H1 (cell line): ENCODE measurements around the gene FHIT. TPM values are rescaled to one million over a fixed set of nuclear protein-coding genes. Genes with fewer than 3 reads are reported as not detected.
A peak's percentile ranks its signal among the peaks of the same experiment; 100 is the strongest.

Experiments
- CTCF ChIA-PET: fragments of 300-600 bp; sonication (Branson Sonifier 250); formaldehyde crosslinking; loops from one replicate; lab custom pipeline; 2021; ENCODE audit not compliant: partially characterized antibody; lab: Charles Lee
- POLR2A ChIA-PET: fragments of 300-600 bp; sonication (Branson Sonifier 250); formaldehyde crosslinking; loops from one replicate; lab custom pipeline; 2021; ENCODE audit warnings: inconsistent platforms; ENCODE audit not compliant: partially characterized antibody; lab: Charles Lee
- DNase-seq, 2 experiments: peaks; one replicate each; pipeline versions ENCODE4 v3.0.0 to v3.0.0-alpha.2; 2010 to 2022; ENCODE audit warnings: low spot score in 2 of 2, low read depth in 1 of 2, mixed read lengths in 1 of 2
- FAIRE-seq: peaks from 2 replicates; lab custom pipeline; 2011; peaks lifted over from hg19 to GRCh38; lab: Jason Lieb, UNC
- H2AFZ ChIP-seq: 2 replicates; pipeline ENCODE4 v1.8.1; 2012; ENCODE audit warnings: low read length, inconsistent platforms
- H2AK5ac ChIP-seq: 2 replicates; pipeline ENCODE4 v1.6.1; 2013; ENCODE audit warnings: low read depth, low read length
- H2BK120ac ChIP-seq: replicated peaks from 2 replicates; pipeline ENCODE3; 2013; ENCODE audit warnings: low read depth, low read length, inconsistent platforms
- H2BK12ac ChIP-seq: 2 replicates; pipeline ENCODE4 v1.6.1; 2013; ENCODE audit warnings: low read depth, low read length
- H2BK15ac ChIP-seq: 2 replicates; pipeline ENCODE4 v1.6.1; 2013; ENCODE audit warnings: low read length
- H2BK20ac ChIP-seq: 2 replicates; pipeline ENCODE4 v1.6.1; 2013; ENCODE audit warnings: low read length
- H2BK5ac ChIP-seq: 2 replicates; pipeline ENCODE4 v1.6.1; 2013; ENCODE audit warnings: low read depth, low read length
- H3K14ac ChIP-seq: 2 replicates; pipeline ENCODE4 v1.6.1; 2013; ENCODE audit warnings: inconsistent platforms; ENCODE audit not compliant: insufficient read length
- H3K18ac ChIP-seq: 2 replicates; pipeline ENCODE4 v1.6.1; 2013; ENCODE audit warnings: low read length; ENCODE audit errors: extremely low read depth
- H3K23ac ChIP-seq: 2 replicates; pipeline ENCODE4 v1.6.1; 2013; ENCODE audit warnings: inconsistent platforms; ENCODE audit not compliant: insufficient read length
- H3K23me2 ChIP-seq: 2 replicates; pipeline ENCODE4 v1.6.1; 2013; ENCODE audit warnings: low read depth, low read length
- H3K27ac ChIP-seq: 2 replicates; pipeline ENCODE4 v1.6.1; 2011; ENCODE audit warnings: low read depth, low read length, inconsistent platforms
- H3K27me3 ChIP-seq, 4 experiments: replicated peaks in 1 of 4; 1 replicate in 1 of 4; 2 replicates in 3 of 4; pipeline versions ENCODE4 v1.6.1 to v1.8.1; 2011 to 2013; ENCODE audit warnings: low read length in 3 of 4, mild to moderate bottlenecking in 3 of 4, inconsistent platforms in 2 of 4, mixed read lengths in 2 of 4, moderate library complexity in 1 of 4; ENCODE audit not compliant: control insufficient read depth in 3 of 4, insufficient read depth in 3 of 4; ENCODE audit errors: extremely low read depth in 1 of 4
- H3K36me3 ChIP-seq, 4 experiments: 2 replicates each; pipeline versions ENCODE4 v1.6.1 to v1.8.1; 2011 to 2013; ENCODE audit warnings: mild to moderate bottlenecking in 4 of 4, low read length in 3 of 4, moderate library complexity in 2 of 4, control low read depth in 1 of 4, inconsistent platforms in 1 of 4; ENCODE audit not compliant: insufficient read depth in 4 of 4, control insufficient read depth in 2 of 4
- H3K4ac ChIP-seq: replicated peaks from 2 replicates; pipeline ENCODE3; 2013; ENCODE audit warnings: low read length, low read depth, mixed read lengths, inconsistent platforms; ENCODE audit not compliant: insufficient read length
- H3K4me1 ChIP-seq, 4 experiments: replicated peaks in 1 of 4; 1 replicate in 1 of 4; 2 replicates in 3 of 4; pipeline versions ENCODE4 v1.6.1 to v1.8.1; 2011 to 2013; ENCODE audit warnings: low read length in 3 of 4, inconsistent platforms in 2 of 4, mixed read lengths in 1 of 4; ENCODE audit not compliant: insufficient read depth in 4 of 4, control insufficient read depth in 3 of 4
- H3K4me2 ChIP-seq, 2 experiments: 2 replicates each; pipeline versions ENCODE4 v1.6.1 to v1.8.1; 2011 to 2013; ENCODE audit warnings: low read depth in 2 of 2, low read length in 2 of 2, control low read depth in 1 of 2, inconsistent platforms in 1 of 2, mild to moderate bottlenecking in 1 of 2; ENCODE audit not compliant: insufficient read depth in 1 of 2
- H3K4me3 ChIP-seq, 4 experiments: fragments of 200-600, 300-600 bp in 1 of 4; sonication (generic), shearing (Covaris generic), sonication (Bioruptor Twin) in 1 of 4; 2 replicates each; pipeline versions ENCODE4 v1.5.1 to v1.8.1; 2011 to 2016; ENCODE audit warnings: low read length in 4 of 4, low read depth in 3 of 4, control low read depth in 2 of 4, inconsistent platforms in 2 of 4, mild to moderate bottlenecking in 2 of 4, mixed read lengths in 1 of 4, moderate library complexity in 1 of 4; ENCODE audit not compliant: insufficient read depth in 2 of 4; ENCODE audit errors: extremely low read depth in 1 of 4
- H3K56ac ChIP-seq: replicated peaks from 2 replicates; pipeline ENCODE3; 2013; ENCODE audit warnings: low read depth, mild to moderate bottlenecking, mixed read lengths, low read length, inconsistent platforms; ENCODE audit not compliant: insufficient read length
- H3K79me1 ChIP-seq: 2 replicates; pipeline ENCODE4 v1.6.1; 2013; ENCODE audit warnings: low read depth, low read length, control low read depth
- H3K79me2 ChIP-seq, 2 experiments: 2 replicates each; pipeline versions ENCODE4 v1.6.1 to v1.8.1; 2012 to 2013; ENCODE audit warnings: low read length in 2 of 2, mild to moderate bottlenecking in 2 of 2, inconsistent platforms in 1 of 2; ENCODE audit not compliant: insufficient read depth in 2 of 2, control insufficient read depth in 1 of 2
- H3K9ac ChIP-seq, 4 experiments: replicated peaks in 1 of 4; 1 replicate in 1 of 4; 2 replicates in 3 of 4; pipeline versions ENCODE4 v1.6.1 to v1.8.1; 2011 to 2013; ENCODE audit warnings: low read depth in 3 of 4, low read length in 3 of 4, control low read depth in 2 of 4, mild to moderate bottlenecking in 2 of 4, moderate library complexity in 2 of 4, inconsistent platforms in 1 of 4; ENCODE audit errors: extremely low read depth in 1 of 4
- H3K9me3 ChIP-seq, 2 experiments: 2 replicates each; pipeline versions ENCODE4 v1.6.1 to v1.8.1; 2012 to 2013; ENCODE audit warnings: mild to moderate bottlenecking in 2 of 2, moderate library complexity in 2 of 2, control low read depth in 1 of 2, inconsistent platforms in 1 of 2, low read depth in 1 of 2, low read length in 1 of 2, mixed read lengths in 1 of 2; ENCODE audit not compliant: insufficient read depth in 2 of 2
- H4K20me1 ChIP-seq, 2 experiments: replicated peaks in 1 of 2; 2 replicates each; pipeline versions ENCODE3 to v1.8.1; 2011 to 2013; ENCODE audit warnings: inconsistent platforms in 2 of 2, low read length in 2 of 2, mild to moderate bottlenecking in 1 of 2; ENCODE audit not compliant: insufficient read depth in 2 of 2, control insufficient read depth in 1 of 2
- H4K5ac ChIP-seq: 2 replicates; pipeline ENCODE4 v1.6.1; 2013; ENCODE audit warnings: low read length, low read depth, mixed read lengths, inconsistent platforms; ENCODE audit not compliant: insufficient read length
- H4K8ac ChIP-seq: 2 replicates; pipeline ENCODE4 v1.8.0; 2013; ENCODE audit warnings: mild to moderate bottlenecking, moderate library complexity, low read length, inconsistent platforms; ENCODE audit not compliant: insufficient read depth; ENCODE audit errors: extremely low read depth
- H4K91ac ChIP-seq: replicated peaks from 2 replicates; pipeline ENCODE3; 2013; ENCODE audit warnings: low read length, mixed read lengths, inconsistent platforms; ENCODE audit not compliant: insufficient read length
- ASH2L ChIP-seq: fragments of 200-600, 300-600 bp; sonication (generic); IDR thresholded peaks from one replicate; pipeline ENCODE4 v1.7.1; 2017; ENCODE audit warnings: low read length
- ATF2 ChIP-seq: IDR thresholded peaks from 2 replicates; pipeline ENCODE4 v1.6.1; 2012; ENCODE audit warnings: low read length, inconsistent platforms
- BACH1 ChIP-seq: IDR thresholded peaks from 2 replicates; pipeline ENCODE4 v1.6.1; 2012; ENCODE audit warnings: low read length, improper control_type of control experiment
- CBX5 ChIP-seq: fragments of 300-800, 300-1000 bp; sonication (generic); IDR thresholded peaks from 2 replicates; pipeline ENCODE4 v1.7.1; 2016; ENCODE audit warnings: antibody characterized with exemption, low read length, low read depth
- CTCF ChIP-seq, 3 experiments: IDR thresholded peaks; 1 replicate in 2 of 3; 2 replicates in 1 of 3; pipeline versions ENCODE4 v1.5.1 to v1.6.1; 2011; ENCODE audit warnings: low read length in 3 of 3, mild to moderate bottlenecking in 3 of 3, inconsistent platforms in 2 of 3, low read depth in 1 of 3, moderate library complexity in 1 of 3; ENCODE audit not compliant: insufficient read depth in 1 of 3; ENCODE audit errors: control extremely low read depth in 1 of 3
- EZH2 ChIP-seq: fragments of 200-600 bp; sonication (generic); IDR thresholded peaks from 2 replicates; pipeline ENCODE4 v1.7.1; 2012; ENCODE audit warnings: low read depth, mild to moderate bottlenecking, moderate library complexity, low read length, inconsistent platforms; ENCODE audit not compliant: severe bottlenecking
- RBBP5 ChIP-seq: IDR thresholded peaks from 2 replicates; pipeline ENCODE4 v1.7.1; 2012; ENCODE audit warnings: low read depth, mild to moderate bottlenecking, inconsistent platforms, low read length, moderate library complexity, borderline replicate concordance
- RFX5 ChIP-seq: IDR thresholded peaks from 2 replicates; pipeline ENCODE4 v1.6.1; 2011; ENCODE audit warnings: low read depth, low read length, improper control_type of control experiment, borderline replicate concordance
- TAF1 ChIP-seq: IDR thresholded peaks from 2 replicates; pipeline ENCODE4 v1.6.1; 2011; ENCODE audit warnings: mild to moderate bottlenecking, low read depth, low read length
- TCF12 ChIP-seq: IDR thresholded peaks from 2 replicates; pipeline ENCODE4 v1.6.1; 2011; ENCODE audit warnings: low read depth, mild to moderate bottlenecking, low read length
- WGBS, 2 experiments: shearing (Covaris generic) in 1 of 2; methylation state at CpG; one replicate each; pipeline versions ENCODE4 v1.1.6 to v1.1.7; 2013 to 2015; ENCODE audit warnings: low lambda C conversion rate in 2 of 2, mixed read lengths in 2 of 2, inconsistent platforms in 1 of 2, low coverage in 1 of 2, missing lambda C conversion rate in 1 of 2; ENCODE audit not compliant: insufficient replicate concordance in 2 of 2, insufficient coverage in 1 of 2, insufficient read length in 1 of 2; ENCODE audit errors: extremely low coverage in 1 of 2, missing lambda C conversion rate in 1 of 2; 5-methylcytosine and 5-hydroxymethylcytosine counted together
- polyA plus RNA-seq, 7 experiments: library from polyadenylated mRNA; depleted of rRNA in 3 of 7; stranded (reverse) in 5 of 7; unstranded in 2 of 7; fragments of >200 nt in 5 of 7; fragments of 200-250 nt in 2 of 7; gene quantifications; 1 replicate in 5 of 7; 2 replicates in 1 of 7; 4 replicates in 1 of 7; pipeline versions ENCODE4 v1.2.1 to v1.2.3, GENCODE V29; 2011 to 2013; ENCODE audit warnings: missing spikeins in 2 of 7, mixed read lengths in 2 of 7
- total RNA-seq: library from RNA; stranded (reverse); fragmentation: NEBNext Ultra II Directional; extraction: Animal tissue kit (Norgen Biotek cat#: 25700); gene quantifications from 2 replicates; pipeline ENCODE4 v1.2.1, GENCODE V29; 2021

The FHIT gene
- total and polyA plus RNA-seq, 2 of the 8 experiments (the other 6 are each of a cell fraction or from before 2014, with no cell fraction given): 1.2 to 3.2 TPM

GRCh38 chr3:60594025-60594424 is 657.2 kb downstream of the FHIT start:
- ChIA-PET CTCF (interaction anchor here (0.6 to 1.8 kb wide), 2 partner anchors 11 to 148 kb away, joined by 3 to 7 read pairs; no protein-coding TSS in a partner anchor), POLR2A (no interaction called here)
- 0 out of 2 replicates have a peak overlapping the region, but pooled peaks have one; percentile 62 for H2BK20ac ChIP-seq
- no peak for TF ChIP-seq TAF1
- no peak for TF ChIP-seq RBBP5
- TF ChIP-seq BACH1: no peak
- TF ChIP-seq EZH2: no peak
- TF ChIP-seq ASH2L: no peak
- no peak for TF ChIP-seq RFX5
- TF ChIP-seq CTCF (IDR thresholded peaks at IDR 0.05; ENCODE audit: control extremely low read depth in 1 of 3, insufficient read depth in 1 of 3, low read depth in 1 of 3, low read length in 3 of 3): no peak
- TF ChIP-seq ATF2: no peak
- no peak for TF ChIP-seq TCF12
- TF ChIP-seq CBX5: no peak
- H2AFZ ChIP-seq: no peak overlapping the region
- H3K18ac ChIP-seq: no peak overlapping the region; the same call in 1 of the 2 replicates
- no peak overlapping the region for H2BK120ac ChIP-seq
- DNase-seq: no peak
- no peaks in the 10 kb centered on the region for H3K9me3 ChIP-seq
- peak overlapping the region; percentile 73; the same call in 1 of the 2 replicates for H2BK15ac ChIP-seq
- 79% methylated on average over 6 of the region's 6 CpGs; no CpG with 5 or more reads in 1 of the 2 experiments for WGBS, 2 experiments
- H2BK12ac ChIP-seq: no peak overlapping the region
- no peak overlapping the region for H4K91ac ChIP-seq
- peak overlapping the region; percentile 31; the same call in 1 of the 2 replicates for H2AK5ac ChIP-seq
- no peak overlapping the region for H3K9ac ChIP-seq
- H4K5ac ChIP-seq: no peak overlapping the region
- no peaks in the 10 kb centered on the region for H3K79me2 ChIP-seq
- no peaks in the 10 kb centered on the region for H3K36me3 ChIP-seq
- no peaks in the 10 kb centered on the region for H3K4me1 ChIP-seq
- no peak overlapping the region for H2BK5ac ChIP-seq
- no peak overlapping the region for H3K27ac ChIP-seq
- no peaks in the 10 kb centered on the region for H3K27me3 ChIP-seq
- H4K8ac ChIP-seq: no peak overlapping the region
- no peak overlapping the region for H3K14ac ChIP-seq
- no peak overlapping the region for H3K23ac ChIP-seq
- no peak overlapping the region for H3K4ac ChIP-seq
- H3K4me3 ChIP-seq: no peak overlapping the region
- H3K79me1 ChIP-seq: no peaks in the 10 kb centered on the region
- H3K56ac ChIP-seq: no peak overlapping the region
- no peaks in the 10 kb centered on the region for H3K23me2 ChIP-seq
- H4K20me1 ChIP-seq: no peaks in the 10 kb centered on the region
- no peak overlapping the region for H3K4me2 ChIP-seq
- FAIRE-seq: no peak
